Dermis microvascular lymphatic vessel endothelial cell (primary cell): ENCODE data around the gene GAREM1. TPM values are rescaled to one million over a fixed set of nuclear protein-coding genes. Genes with fewer than 3 reads are reported as not detected.

Experiments
- DNase-seq, 2 donors: peaks; one replicate each; pipeline versions ENCODE4 v3.0.0 to v3.0.0-alpha.2; 2010; ENCODE audit warnings: low read depth in 2 of 2
- total RNA-seq: library from RNA; depleted of rRNA; stranded (reverse); fragments of >200 nt; gene quantifications from 2 replicates; pipeline ENCODE4 v1.2.1, GENCODE V29; 2014

GAREM1 gene
- total RNA-seq, 1 donor from 2014 or later: 0.26 TPM

DNA sequence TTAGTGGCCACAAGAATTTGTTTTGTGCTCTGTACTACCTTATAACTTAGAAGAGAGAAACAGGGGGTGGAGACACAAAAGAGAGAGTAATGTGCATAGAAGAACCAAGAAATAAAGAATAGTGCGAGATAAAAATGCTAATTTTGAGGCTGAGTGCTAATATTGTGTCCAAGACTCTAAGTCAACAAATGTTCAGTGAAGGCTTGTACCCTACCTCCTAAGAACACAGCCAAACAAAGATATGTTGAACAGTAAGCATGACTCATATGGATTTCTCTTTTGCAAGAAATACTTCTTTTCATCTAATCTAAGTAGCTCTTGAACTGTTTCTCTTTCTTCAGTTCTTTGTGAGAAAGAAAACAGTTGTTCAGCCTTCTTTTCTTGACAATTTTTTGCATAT lies 45.2 kb downstream of the GAREM1 start:
- DNase-seq: no peak

DNA sequence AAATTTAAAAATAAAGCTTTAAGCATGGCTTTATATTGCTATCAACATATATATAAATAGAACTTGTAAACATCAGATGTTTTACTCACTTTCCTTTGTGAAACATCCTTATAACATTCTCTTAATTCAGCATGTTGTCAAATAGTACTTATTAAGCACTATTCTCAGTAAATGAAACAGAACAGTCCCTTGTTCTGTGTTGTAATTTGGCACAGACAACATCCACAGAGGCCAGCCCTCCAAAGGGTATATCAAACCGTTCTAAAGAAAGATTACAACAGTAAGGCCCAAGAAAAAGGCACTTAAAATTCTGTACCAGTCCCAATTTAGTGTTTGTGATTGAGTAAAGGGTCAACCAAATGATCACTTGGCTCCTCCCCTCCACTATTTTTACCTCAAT lies 46.0 kb downstream of the GAREM1 start:
- no peak for DNase-seq

DNA sequence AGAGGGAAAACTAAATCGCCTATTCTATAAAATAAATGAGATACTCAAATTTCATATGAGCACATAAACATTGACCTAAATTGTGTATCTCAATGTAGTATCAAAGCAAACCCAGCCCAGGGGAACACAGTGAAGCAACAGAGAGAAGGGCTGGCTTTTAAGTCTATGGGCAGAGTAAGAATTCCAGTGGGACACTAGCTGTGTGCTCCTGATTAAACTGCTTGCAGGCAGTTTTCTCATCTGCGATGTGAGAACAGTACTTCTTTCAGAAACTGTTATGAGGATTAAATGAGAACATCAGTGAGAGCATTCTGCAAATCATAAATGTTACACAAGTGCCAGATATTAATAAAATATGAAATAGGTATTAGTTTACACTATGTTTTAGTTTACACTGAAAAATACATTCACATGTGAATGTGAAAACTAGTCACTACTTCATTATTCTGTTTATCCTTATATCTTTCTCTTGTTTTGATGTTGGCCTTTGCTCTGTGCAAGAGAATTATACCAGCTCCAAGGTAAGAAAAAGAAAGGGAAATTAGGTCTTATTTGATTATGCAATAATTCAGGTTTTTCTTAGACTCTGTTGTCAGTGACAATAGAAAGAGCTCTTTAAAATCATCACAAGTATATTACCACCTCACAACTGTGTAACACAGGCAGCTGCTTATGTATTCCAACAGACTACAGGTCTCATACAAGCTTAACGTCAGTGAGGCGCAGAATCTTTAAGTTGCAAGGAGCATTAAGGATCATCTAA lies 47.5 kb downstream of the GAREM1 start:
- no peak for DNase-seq

DNA sequence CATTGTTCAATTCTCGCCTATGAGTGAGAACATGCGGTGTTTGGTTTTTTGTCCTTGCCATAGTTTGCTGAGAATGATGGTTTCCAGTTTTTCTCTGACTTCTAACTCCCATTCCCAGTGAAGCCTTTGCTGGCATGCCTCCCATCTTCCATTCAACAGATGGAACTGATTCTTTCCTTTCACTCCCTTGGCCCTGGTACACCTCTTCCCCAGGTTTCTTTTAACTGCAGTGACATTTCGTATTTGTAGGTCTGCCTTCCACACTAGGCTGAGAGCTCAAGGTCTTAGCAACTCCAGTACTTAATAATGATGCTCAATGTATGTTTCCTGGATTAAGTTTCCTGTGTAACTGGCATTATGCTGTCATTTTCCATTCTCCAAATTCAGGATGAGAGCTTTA lies 48.5 kb downstream of the GAREM1 start:
- DNase-seq: no peak

DNA sequence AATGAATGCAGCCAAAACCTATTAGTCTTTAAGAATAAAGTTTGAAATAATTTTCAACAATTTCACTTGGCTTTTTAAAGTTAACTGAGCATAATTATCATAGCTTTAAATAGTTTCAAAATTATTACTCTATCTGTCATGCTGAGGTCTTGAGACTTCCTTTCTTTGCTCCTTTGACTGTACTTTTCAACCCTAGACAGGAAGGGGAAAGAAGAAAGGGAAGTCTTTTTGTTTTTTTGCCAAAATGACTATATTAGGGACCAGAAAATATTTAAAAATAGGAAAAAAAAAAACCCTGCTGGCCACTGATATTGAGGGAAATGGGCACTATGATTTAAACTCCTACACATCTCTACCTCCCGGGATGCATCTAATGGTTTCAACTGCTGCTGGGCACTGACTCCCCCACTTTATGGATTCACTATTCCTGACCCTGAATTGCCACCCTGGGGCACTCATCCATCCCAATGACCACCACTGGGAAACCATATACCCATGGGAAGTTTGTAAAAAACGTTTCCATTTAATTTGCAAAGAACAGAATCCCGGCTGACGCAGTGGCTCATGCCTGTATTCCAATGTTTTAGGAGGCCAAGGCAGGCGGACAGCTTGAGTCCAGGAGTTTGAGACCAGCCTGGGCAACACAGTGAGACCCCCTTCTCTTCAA lies 50.5 kb downstream of the GAREM1 start:
- DNase-seq: peak in 1 of 2 donors; percentile 4

DNA sequence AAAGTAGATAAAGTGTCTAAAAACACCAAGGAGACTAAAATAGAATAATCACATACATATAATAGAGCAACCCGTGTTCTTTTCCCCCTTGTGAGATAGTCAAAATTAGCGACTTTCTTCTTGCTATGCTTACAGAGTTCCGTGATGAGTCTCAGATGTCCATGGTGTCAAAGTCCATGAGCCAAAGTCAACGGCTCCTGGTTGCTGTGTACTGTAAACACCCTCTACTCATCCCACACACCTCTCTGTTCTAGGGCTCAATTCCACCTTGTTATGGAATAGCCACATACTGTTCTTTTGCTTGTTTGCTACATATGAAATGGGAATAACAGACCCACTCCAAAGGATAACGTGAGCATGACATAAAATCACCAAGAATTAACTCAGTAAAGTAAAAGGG lies 52.5 kb downstream of the GAREM1 start:
- DNase-seq: no peak

DNA sequence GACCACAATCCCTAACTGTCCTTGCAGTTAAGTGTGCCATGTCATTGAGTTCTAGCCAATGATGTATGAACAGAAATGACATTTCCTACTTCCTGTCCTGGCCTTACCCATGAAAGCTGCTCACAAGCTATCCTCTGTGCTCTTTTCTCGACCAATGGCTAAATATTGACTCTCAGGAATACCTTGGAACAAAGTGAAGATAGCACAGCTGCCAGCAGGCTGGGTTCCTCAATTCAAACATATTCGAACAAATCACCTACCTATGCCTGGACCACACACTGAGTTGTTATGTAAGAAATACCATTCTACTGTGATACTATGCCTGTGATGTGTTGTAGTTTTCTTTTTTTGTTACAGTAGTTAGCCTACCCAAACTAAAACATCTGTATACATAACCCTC lies 65.1 kb downstream of the GAREM1 start:
- DNase-seq: no peak

DNA sequence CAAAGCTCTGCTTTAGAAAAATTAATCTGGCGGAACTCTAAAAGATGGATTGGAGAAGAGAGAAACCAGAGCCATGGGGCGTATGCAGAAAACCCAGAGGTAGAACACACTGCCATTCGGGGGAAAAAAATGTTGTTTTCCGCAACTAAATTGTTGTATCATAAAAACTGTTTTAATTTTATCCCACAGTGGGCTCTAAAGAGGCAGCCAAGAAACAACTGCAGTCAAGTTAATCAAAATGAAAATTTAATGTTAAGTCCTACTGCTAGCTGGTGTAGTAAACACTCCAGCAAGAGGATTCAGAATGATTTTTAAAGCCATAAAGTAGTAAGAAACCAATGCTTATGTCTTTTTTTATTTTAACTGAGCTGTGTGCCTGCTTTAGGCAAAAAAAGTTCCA lies 69.1 kb downstream of the GAREM1 start:
- DNase-seq: no peak

DNA sequence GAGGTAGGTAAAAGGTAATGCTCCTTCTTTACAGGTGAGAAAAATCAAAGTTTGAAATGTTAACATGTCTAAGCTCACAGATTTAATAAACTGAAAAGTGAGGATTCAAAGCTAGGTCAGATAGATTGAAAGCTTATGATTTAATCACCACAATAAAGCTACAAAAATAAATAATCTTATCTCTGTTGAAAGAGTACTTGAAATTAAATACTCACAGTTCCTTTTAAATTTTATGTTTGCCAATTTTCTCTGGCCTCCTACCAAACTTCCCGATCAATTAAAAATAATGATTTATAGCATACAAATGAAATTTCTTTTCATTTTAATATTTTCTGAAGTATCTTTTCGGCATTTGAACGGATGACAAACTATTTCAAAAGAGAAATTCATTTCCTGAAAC lies 77.3 kb downstream of the GAREM1 start:
- no peak for DNase-seq

DNA sequence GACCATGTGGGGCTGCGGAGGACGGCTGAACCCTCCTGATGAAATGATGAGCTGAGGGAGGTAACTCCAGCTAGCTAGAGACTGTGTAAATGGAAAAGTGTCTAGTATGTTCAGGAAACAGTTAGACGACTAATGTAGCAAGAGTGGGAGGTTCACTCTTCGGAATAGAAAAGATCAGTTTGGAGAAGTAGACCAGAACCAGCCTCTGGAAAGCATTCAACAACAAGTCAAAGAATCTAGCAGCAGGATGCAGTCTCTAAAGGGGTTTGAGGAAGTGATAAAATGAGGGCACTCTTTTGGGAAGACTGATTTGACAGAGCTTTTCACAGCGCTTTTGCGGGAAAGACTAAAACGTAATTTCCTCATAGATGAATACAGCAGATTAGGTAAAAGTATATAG lies 79.6 kb downstream of the GAREM1 start:
- no peak for DNase-seq

DNA sequence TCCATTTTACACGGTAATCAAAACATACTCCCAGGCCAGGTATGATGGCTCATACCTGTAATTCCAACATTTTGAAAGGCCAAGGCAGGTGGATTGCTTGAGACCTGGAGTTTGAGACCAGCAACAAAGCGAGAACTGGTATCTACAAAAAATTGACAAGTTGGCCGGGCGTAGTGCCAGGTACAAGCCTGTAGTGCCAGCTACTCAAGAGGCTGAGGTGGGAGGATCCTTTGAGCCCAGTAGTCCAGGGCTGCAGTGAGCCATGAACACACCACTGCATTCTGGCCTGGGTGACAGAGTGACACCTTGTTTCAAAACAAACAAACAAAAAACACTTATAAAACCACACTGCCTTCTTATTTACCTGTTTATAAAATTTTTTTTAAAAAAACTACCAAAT lies 80.8 kb downstream of the GAREM1 start:
- DNase-seq: no peak

DNA sequence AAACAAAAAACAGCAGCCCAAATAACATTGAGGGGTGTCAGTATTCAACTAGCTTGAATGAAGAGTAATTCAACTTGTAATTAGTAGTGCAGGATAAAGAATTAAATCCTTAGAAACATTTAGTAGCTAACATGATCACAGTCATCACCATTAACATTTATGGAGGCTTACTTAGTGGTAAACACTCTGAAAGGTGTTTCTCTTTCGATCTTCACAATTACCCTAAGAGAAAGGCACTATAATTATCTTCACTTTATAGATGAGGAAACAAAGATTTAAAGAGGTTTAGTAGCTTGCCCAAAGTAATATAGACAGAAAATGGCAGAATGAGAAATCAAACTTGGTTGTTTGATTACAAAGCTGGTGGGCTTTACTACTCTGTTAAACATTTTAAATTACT lies 81.5 kb downstream of the GAREM1 start:
- DNase-seq: no peak

DNA sequence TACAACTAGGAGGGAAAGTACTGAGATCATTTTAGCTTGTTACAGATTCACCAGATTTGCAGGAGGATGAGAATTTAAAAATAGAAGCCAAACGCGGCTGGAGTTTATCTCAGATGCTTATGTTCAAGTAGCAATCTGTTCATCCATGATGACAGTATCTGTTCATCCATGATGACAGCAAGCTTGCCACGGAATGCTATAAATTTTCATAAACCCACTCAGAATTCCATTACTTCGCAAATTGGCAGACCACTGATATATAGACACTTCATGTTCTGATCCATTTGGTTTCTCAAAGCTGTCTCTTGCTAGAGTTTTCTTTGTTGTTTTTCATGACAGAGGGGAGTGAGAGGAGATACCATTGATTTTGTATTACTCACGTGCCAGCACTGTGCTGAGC lies 84.2 kb downstream of the GAREM1 start:
- no peak for DNase-seq

DNA sequence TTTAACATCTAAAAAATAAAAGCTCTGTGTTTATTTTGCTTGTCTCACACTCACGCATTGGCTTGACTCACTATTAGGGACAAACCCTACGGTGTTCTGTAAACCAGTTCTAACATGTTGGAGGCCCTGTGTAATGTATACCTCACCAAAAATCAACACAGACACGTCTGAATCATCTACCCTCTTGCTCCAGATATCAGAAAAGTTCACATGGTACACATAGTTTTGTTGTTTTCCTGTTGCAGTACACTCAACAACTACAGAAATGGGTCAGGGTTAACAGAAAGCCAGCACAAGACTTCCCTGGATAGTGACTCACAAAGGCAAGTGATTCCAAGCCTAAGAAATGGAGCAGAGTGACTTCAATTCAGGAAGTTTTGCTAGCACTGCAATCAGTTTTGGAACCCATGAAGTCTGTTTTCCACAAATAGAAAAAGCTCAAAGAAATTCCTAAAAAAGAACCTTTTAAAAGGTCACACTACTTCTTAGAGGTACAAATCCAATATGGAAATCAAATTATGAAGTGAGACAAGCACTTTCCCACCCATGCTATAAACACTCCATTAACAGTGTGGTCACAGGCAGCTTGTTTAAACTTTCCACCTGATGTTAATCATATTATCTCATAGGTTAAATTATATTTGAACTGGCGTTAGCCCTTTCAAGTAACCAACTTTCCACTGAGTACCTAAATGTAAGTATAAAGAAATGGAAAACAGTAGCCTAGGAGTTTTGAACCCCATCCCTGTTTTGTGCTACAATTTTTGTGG lies 87.4 kb downstream of the GAREM1 start:
- peak in 1 of 2 donors; percentile 96 for DNase-seq

DNA sequence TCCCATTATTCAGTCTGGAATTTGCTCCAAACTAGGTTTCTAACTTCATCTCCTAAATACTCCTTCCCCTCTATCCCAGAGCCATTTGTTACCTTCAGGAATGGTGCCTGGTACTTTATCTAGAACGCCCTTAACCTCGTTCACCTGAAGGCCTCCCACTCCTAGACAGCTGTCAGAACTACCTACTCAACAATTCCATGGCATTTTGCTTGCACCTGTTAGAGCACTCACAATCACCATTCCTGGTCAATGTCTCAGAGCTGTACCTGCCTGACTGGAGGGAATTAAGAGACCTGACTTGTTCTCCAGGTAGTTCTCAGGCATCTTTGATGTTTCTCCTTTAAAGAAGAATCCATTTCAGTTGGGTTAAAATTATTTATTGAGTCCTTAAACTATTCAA lies 88.9 kb downstream of the GAREM1 start:
- DNase-seq: no peak

DNA sequence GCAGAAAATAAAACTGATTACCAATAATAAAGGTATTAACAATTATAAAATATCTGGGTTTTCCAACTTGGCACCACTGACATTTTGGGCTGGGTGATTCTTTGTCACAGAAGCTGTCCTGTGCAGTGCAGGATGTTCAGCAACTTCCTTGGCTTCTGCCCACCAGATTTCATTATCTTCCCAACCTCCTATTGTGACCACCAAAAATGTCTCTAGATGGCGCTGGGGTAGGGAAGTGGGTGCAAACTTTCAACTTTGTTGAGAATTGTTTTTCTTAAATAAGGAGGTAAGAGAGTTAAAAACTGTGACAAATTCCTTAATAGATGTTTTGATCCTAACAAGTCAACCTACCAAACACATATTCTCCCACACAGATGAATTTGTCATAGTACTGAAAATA lies 90.1 kb downstream of the GAREM1 start:
- no peak for DNase-seq

DNA sequence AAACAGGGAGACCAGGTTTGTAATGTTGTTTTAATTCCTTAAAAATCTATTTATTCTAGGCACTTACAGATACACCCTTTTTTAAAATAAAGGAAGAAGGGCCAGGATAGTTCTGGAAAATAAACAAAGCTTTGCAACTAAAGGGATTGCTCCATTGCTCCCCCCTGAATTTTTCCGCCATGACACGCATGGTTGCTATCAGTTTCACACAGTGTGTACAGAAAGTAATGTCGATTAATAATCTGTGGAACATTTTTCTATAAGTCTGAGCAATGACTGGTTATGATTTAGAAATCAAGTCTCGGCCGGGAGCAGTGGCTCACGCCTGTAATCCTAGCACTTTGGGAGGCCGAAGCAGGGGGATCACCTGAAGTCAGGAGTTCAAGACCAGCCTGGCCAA lies 90.8 kb downstream of the GAREM1 start:
- DNase-seq: no peak

DNA sequence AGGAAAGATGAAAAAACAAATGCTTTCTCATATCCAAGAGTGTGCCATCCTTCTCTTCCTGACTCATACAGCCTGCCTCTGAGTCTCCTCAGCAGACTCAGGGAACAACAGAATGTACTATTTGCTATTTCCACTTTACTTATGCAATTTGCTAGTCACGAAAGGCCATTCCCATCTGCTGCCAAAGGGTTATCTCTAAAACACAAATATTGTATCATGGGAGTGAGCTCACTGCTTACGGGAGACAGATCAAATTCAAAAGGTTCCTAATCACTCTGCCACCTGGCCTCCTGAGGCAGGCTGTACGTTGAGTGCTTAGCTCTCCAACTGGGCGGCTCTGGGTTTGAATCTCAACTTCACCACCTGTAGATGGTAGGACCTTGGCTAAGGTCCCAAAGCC lies 92.0 kb downstream of the GAREM1 start:
- peak in 1 of 2 donors; percentile 31 for DNase-seq

DNA sequence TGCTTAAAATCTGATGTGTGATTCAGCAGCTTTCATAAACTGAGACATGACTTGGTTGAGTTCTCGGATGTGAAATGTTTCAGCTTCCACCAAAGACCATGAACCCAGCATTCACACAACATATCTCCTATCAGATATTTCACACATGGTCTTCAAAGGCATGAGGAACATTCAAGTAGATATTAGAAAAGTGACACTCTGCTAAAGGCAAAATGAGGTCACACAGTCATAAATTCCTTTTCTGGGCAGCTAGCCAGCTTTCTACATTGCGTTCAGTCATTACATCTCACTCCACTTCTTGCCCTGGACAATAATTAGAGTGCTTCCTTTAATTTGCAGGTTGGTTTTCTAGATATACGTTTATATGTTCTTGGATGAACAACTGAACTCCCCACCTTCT lies 96.7 kb downstream of the GAREM1 start:
- DNase-seq: peak in 1 of 2 donors; percentile 66

DNA sequence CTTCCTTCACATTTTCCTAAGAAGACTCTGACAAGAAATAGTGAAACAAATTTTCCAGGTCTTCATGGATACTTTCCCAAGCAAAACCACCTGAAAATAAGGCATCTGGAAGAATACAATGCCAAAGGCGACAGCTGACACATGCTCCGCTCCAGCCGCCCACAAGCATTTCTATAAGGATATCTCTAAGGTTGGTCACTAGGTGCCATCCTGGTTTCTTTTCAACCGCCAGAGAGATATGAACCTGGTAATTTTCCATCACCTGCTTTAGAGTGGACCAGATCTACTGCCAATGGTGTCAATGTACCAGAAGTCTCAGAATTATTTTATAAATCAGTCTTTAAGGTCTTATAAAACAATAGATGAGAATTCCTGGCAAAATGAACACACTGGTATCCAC lies 97.2 kb downstream of the GAREM1 start:
- DNase-seq: no peak

DNA sequence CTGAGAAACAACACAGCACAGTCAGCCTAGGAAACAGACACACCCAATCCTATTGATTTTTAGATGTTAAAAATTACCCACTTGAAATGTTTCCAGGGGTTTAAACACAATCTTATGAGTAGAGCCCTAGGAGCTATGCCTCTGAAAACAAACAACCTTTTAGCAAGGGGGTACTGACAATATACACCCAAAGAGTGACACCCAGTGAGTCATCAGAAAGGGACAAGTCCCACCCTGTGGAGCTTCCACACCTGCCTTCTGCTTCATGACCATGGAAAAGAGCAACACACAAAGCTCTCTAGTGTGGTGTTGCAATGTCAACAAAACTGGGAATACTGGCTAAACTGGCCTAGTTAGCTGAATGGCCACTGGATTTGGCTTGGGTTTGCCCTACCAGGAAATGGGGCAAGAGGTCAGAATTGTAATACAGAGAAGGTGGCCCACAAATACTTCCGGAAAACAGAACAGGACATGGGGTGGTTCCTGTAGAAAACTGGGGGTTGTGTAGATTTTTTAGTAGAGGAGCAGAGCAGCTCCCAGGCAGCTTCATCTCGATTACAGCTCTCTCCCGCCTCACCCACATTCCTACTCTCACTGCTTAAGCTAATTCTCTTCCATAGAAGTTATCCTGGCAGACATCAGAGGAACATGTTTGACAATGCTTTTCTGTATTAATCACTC lies 98.2 kb downstream of the GAREM1 start:
- no peak for DNase-seq

DNA sequence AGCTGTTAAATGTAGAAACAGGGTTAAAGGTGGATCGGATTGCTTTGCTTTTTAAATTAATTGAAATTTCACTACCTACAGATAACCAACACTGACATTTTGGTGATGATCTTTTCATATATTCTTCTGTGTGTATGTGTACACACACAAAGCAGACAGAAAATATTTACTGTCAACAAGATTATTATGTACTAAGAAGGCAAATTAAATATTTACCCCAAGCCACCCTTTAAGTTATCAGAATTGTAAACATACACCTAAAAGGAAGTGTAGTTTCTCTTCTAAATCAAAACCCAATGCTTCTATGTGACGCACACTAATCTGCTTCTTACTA lies 98.7 kb downstream of the GAREM1 start:
- DNase-seq: no peak
